NB4 (cell line): ENCODE results near the gene EML2.

Experiments used
- DNase-seq: peaks from one replicate; pipeline ENCODE4 v3.0.0; 2010; ENCODE audit warnings: low read depth
- H3K4me3 ChIP-seq: one replicate; pipeline ENCODE4 v1.5.1; 2011; ENCODE audit warnings: mild to moderate bottlenecking, low read depth, low read length, moderate library complexity
- CTCF ChIP-seq: IDR thresholded peaks from one replicate; pipeline ENCODE4 v1.5.1; 2012; ENCODE audit warnings: low read depth, low read length
- MYC ChIP-seq: IDR thresholded peaks from 2 replicates; pipeline ENCODE4 v1.6.1; 2011; ENCODE audit warnings: low read depth, low read length
- POLR2A ChIP-seq: IDR thresholded peaks from 2 replicates; pipeline ENCODE4 v1.6.1; 2011; ENCODE audit warnings: mild to moderate bottlenecking; ENCODE audit not compliant: insufficient read length; ENCODE audit errors: extremely low read depth
- TF ChIP-seq, protein P1 (sequence below): IDR thresholded peaks from 2 replicates; pipeline ENCODE4 v1.6.1; 2011; ENCODE audit warnings: low read depth, low read length

Gene EML2

GRCh38 chr19:45591638-45592005, 47.6 kb downstream of the EML2 start:
- TF ChIP-seq MYC = no peak
- TF ChIP-seq POLR2A = no peak
- no peak for TF ChIP-seq CTCF
- TF ChIP-seq, protein P1, sequence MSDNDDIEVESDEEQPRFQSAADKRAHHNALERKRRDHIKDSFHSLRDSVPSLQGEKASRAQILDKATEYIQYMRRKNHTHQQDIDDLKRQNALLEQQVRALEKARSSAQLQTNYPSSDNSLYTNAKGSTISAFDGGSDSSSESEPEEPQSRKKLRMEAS = no peak
- no peak overlapping the region for H3K4me3 ChIP-seq
- DNase-seq = no peak

GRCh38 chr19:45591004-45591637, 48.1 kb downstream of the EML2 start:
- peak; percentile 66 for DNase-seq
- TF ChIP-seq, protein P1 = peak; percentile 86
- TF ChIP-seq POLR2A (no peak), MYC (peak; percentile 61), CTCF (peak; percentile 31)
- no peak overlapping the region for H3K4me3 ChIP-seq

DNA sequence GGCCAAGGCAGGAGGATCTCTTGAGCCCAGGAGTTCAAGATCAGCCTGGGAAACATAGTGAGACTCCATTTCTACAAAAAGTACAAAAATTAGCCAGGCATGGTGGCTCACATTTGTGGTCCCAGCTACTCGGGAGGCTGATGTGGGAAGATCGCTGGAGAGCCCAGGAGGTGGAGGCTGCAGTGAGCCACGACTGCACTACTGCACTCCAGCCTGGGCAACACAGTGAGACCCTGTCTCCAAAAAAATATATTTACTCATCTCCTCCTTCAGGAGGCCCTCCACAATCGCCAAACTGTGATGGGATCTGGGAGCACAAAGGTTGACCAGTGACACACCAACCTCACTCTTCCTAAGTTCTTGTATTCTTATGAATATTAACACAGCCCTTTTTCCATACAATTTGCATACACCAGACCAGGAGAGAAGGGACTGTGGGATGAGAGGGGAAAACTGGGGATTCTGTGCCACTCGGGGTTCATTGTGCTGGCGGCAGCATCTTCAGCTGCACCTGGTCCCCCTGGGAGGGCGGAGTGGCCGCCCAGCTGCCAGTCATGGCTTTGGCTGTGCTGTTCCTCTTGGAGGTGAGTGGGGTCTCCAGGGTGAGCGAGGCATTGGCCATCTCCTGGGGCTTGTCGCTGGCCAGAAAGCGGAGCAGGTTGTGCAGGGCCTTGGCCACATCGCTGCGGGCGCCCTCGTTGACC, 48.7 kb downstream of the EML2 start:
- no peak for TF ChIP-seq CTCF
- TF ChIP-seq POLR2A = no peak
- no peak for TF ChIP-seq MYC
- TF ChIP-seq, protein P1 = no peak
- H3K4me3 ChIP-seq = no peak overlapping the region
- DNase-seq = no peak

GRCh38 chr19:45589768-45590167, 49.4 kb downstream of the EML2 start:
- TF ChIP-seq POLR2A (no peak), MYC (no peak), CTCF (no peak)
- TF ChIP-seq, protein P1 = no peak
- no peak overlapping the region for H3K4me3 ChIP-seq
- DNase-seq = no peak

DNA sequence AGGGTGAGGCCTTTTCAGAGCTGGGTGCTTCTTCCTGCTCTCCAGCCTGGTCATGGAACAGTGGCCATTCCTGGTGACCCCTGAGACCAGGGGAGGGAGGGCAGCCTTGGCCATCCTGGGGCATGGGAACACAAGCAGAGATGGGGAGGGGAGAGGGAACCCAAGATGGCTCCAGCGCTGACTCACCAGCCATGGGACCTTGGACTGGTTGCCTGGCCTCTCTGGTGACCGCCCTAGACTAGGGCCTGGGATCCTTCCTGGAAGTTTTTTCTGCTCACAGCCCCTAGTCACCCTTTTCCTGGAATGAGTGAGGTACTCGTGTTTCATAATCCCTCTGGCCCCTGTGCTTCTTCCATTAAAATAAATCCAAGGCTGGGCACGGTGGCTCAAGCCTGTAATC, 51.3 kb downstream of the EML2 start:
- no peak overlapping the region for H3K4me3 ChIP-seq
- no peak for DNase-seq
- TF ChIP-seq CTCF (no peak), POLR2A (no peak), MYC (no peak)
- TF ChIP-seq, protein P1 = no peak
